ENCODE results near the gene CD53. TPM values are rescaled to one million over a fixed set of nuclear protein-coding genes. Genes with fewer than 3 reads are reported as not detected.

CD53 gene
- total RNA-seq, 1 experiment from 2014 or later = not detected

- BruUV-seq (replicated peaks) = no TSS peak
- no peaks in the 10 kb centered on the region for H3K9me3 ChIP-seq (ENCODE audit: low read length)
- H2AFZ ChIP-seq (ENCODE audit: low read length) = no peak overlapping the region
- no peak for ATAC-seq
- CTCF ChIA-PET = interaction anchor here (0.6 kb wide), 1 partner anchor 12 kb away, joined by 3 read pairs; no protein-coding TSS in a partner anchor
- H4K20me1 ChIP-seq (ENCODE audit: low read length) = no peaks in the 10 kb centered on the region
- no peaks in the 10 kb centered on the region for H3K9me2 ChIP-seq (replicated peaks; ENCODE audit: low read length)
- DNase-seq = no peak
- no peaks in the 10 kb centered on the region for H3F3A ChIP-seq (ENCODE audit: low read length, unreplicated experiment)
- H3K9ac ChIP-seq (ENCODE audit: low read length) = no peak overlapping the region
- H3K4me3 ChIP-seq (ENCODE audit: low read length) = no peak overlapping the region
- no peaks in the 10 kb centered on the region for H3K36me3 ChIP-seq (ENCODE audit: low read depth, low read length)
- H3K27ac ChIP-seq (ENCODE audit: low read length) = no peak overlapping the region
- POLR2A ChIA-PET (ENCODE audit: unreplicated experiment) = no interaction called here
- TF ChIP-seq EZH2phosphoT487 (IDR thresholded peaks at IDR 0.05; ENCODE audit: borderline replicate concordance, low read length) = no peak
- no peak for TF ChIP-seq CTCF (conservative IDR thresholded peaks at IDR 0.05; ENCODE audit: low read depth, low read length)
- no peak for TF ChIP-seq EZH2 (IDR thresholded peaks at IDR 0.05; ENCODE audit: low read length, unreplicated experiment)
- H3K79me2 ChIP-seq (ENCODE audit: low read length) = no peaks in the 10 kb centered on the region
- H3K4me1 ChIP-seq (ENCODE audit: insufficient read depth, low read length) = no peaks in the 10 kb centered on the region
- intact Hi-C loops (cut with micrococcal nuclease) = no loop called here
- H3K27me3 ChIP-seq (ENCODE audit: low read length) = peaks cover 74% of the 10 kb centered on the region
- no peak overlapping the region for H3K4me2 ChIP-seq (ENCODE audit: low read length)
Measured at GRCh38 chr1:110850145-110850544, 22.8 kb upstream of the CD53 start.

GRCh38 chr1:110850627-110851026, 22.3 kb upstream of the CD53 start:
- Histone ChIP-seq H3K4me2 (ENCODE audit: low read length) (no peak overlapping the region), H3K9me2 (replicated peaks; ENCODE audit: low read length) (no peaks in the 10 kb centered on the region), H3K79me2 (ENCODE audit: low read length) (no peaks in the 10 kb centered on the region), H3K27me3 (ENCODE audit: low read length) (peaks cover 79% of the 10 kb centered on the region), H4K20me1 (ENCODE audit: low read length) (no peaks in the 10 kb centered on the region), H3K9me3 (ENCODE audit: low read length) (no peaks in the 10 kb centered on the region), H3K9ac (ENCODE audit: low read length) (no peak overlapping the region), H3F3A (ENCODE audit: low read length, unreplicated experiment) (no peaks in the 10 kb centered on the region), H3K4me3 (ENCODE audit: low read length) (no peak overlapping the region), H2AFZ (ENCODE audit: low read length) (no peak overlapping the region), H3K4me1 (ENCODE audit: insufficient read depth, low read length) (no peaks in the 10 kb centered on the region), H3K36me3 (ENCODE audit: low read depth, low read length) (no peaks in the 10 kb centered on the region), H3K27ac (ENCODE audit: low read length) (no peak overlapping the region)
- ATAC-seq (no peak), DNase-seq (no peak)
- ChIA-PET CTCF (interaction anchor here (0.5 to 0.6 kb wide), 2 partner anchors 11 to 259 kb away, joined by 3 to 4 read pairs; no protein-coding TSS in a partner anchor), POLR2A (ENCODE audit: unreplicated experiment) (no interaction called here)
- TF ChIP-seq EZH2 (IDR thresholded peaks at IDR 0.05; ENCODE audit: low read length, unreplicated experiment) (no peak), CTCF (conservative IDR thresholded peaks at IDR 0.05; ENCODE audit: low read depth, low read length) (no peak), EZH2phosphoT487 (IDR thresholded peaks at IDR 0.05; ENCODE audit: borderline replicate concordance, low read length) (no peak)
- BruUV-seq (replicated peaks) = no TSS peak
- intact Hi-C loops (cut with micrococcal nuclease) = no loop called here

- ATAC-seq = no peak
- no TSS peak for BruUV-seq (replicated peaks)
- Histone ChIP-seq H3F3A (ENCODE audit: low read length, unreplicated experiment) (no peaks in the 10 kb centered on the region), H3K9me3 (ENCODE audit: low read length) (no peaks in the 10 kb centered on the region), H3K4me3 (ENCODE audit: low read length) (no peak overlapping the region), H3K27ac (ENCODE audit: low read length) (no peak overlapping the region), H3K9me2 (replicated peaks; ENCODE audit: low read length) (no peaks in the 10 kb centered on the region), H3K36me3 (ENCODE audit: low read depth, low read length) (no peaks in the 10 kb centered on the region), H3K9ac (ENCODE audit: low read length) (no peak overlapping the region), H3K4me1 (ENCODE audit: insufficient read depth, low read length) (no peaks in the 10 kb centered on the region), H2AFZ (ENCODE audit: low read length) (no peak overlapping the region), H4K20me1 (ENCODE audit: low read length) (no peaks in the 10 kb centered on the region), H3K4me2 (ENCODE audit: low read length) (no peak overlapping the region), H3K79me2 (ENCODE audit: low read length) (no peaks in the 10 kb centered on the region), H3K27me3 (ENCODE audit: low read length) (peaks cover 84% of the 10 kb centered on the region)
- no peak for DNase-seq
- intact Hi-C loops (cut with micrococcal nuclease) = no loop called here
- CTCF ChIA-PET = no interaction called here
- POLR2A ChIA-PET (ENCODE audit: unreplicated experiment) = no interaction called here
- TF ChIP-seq CTCF (conservative IDR thresholded peaks at IDR 0.05; ENCODE audit: low read depth, low read length) (no peak), EZH2 (IDR thresholded peaks at IDR 0.05; ENCODE audit: low read length, unreplicated experiment) (no peak), EZH2phosphoT487 (IDR thresholded peaks at IDR 0.05; ENCODE audit: borderline replicate concordance, low read length) (no peak)
Measured at GRCh38 chr1:110853135-110853534, 19.8 kb upstream of the CD53 start.

Data from PC-3 (cell line).